B cell (primary cell): ENCODE results near the gene LRP2BP. TPM values are rescaled to one million over a fixed set of nuclear protein-coding genes. Genes with fewer than 3 reads are reported as not detected.
A peak's percentile ranks its signal among the peaks of the same experiment; 100 is the strongest.

ENCODE experiments used
- ATAC-seq: fragments of 200-7000 bp; cut with Tn5 transposase; one replicate; pipeline ENCODE4 v1.10.0; 2021; ENCODE audit warnings: low read depth, mild to moderate bottlenecking, moderate number of reproducible peaks, moderate library complexity
- CTCF ChIA-PET: fragments of 350-600 bp; sonication (Branson Sonifier 250); formaldehyde crosslinking; loops from one replicate; lab custom pipeline; 2021; ENCODE audit warnings: antibody characterized with exemption, inconsistent platforms; lab: Charles Lee
- POLR2A ChIA-PET: fragments of 350-600 bp; sonication (Branson Sonifier 250); formaldehyde crosslinking; loops from one replicate; lab custom pipeline; 2021; ENCODE audit warnings: antibody characterized with exemption; lab: Charles Lee
- DNase-seq: peaks from one replicate; pipeline ENCODE4 v3.0.0; 2013
- H2AFZ ChIP-seq: 2 replicates; pipeline ENCODE4 v1.6.1; 2012; ENCODE audit warnings: mild to moderate bottlenecking, low read depth, low read length; ENCODE audit not compliant: insufficient read depth, poor library complexity, severe bottlenecking
- H3K27ac ChIP-seq, 2 donors: 1 replicate in 1 of 2; 2 replicates in 1 of 2; pipeline ENCODE4 v1.5.1; 2012 to 2013; ENCODE audit warnings: low read length in 2 of 2, mild to moderate bottlenecking in 2 of 2, moderate library complexity in 1 of 2
- H3K27me3 ChIP-seq, 4 experiments: fragments of 200-600 bp in 1 of 4; sonication (generic) in 1 of 4; replicated peaks in 1 of 4; 1 replicate in 2 of 4; 2 replicates in 2 of 4; pipeline versions ENCODE4 v1.6.1 to v1.7.0; 2013 to 2016; ENCODE audit warnings: low read length in 3 of 4, mild to moderate bottlenecking in 2 of 4, mixed read lengths in 1 of 4, moderate library complexity in 1 of 4; ENCODE audit not compliant: insufficient read depth in 4 of 4, control insufficient read depth in 3 of 4; ENCODE audit errors: control extremely low read depth in 1 of 4
- H3K36me3 ChIP-seq, 2 experiments: replicated peaks in 1 of 2; 1 replicate in 1 of 2; 2 replicates in 1 of 2; pipeline versions ENCODE4 v1.6.1 to v1.7.1; 2013; ENCODE audit warnings: low read length in 1 of 2; ENCODE audit not compliant: insufficient read depth in 2 of 2, control insufficient read depth in 1 of 2; ENCODE audit errors: control extremely low read depth in 1 of 2, extremely low read depth in 1 of 2
- H3K4me1 ChIP-seq, 2 donors: fragments of 200-600 bp in 1 of 2; sonication (generic) in 1 of 2; 1 replicate in 1 of 2; 2 replicates in 1 of 2; pipeline versions ENCODE4 v1.5.1 to v1.6.1; 2013 to 2017; ENCODE audit warnings: low read length in 2 of 2; ENCODE audit not compliant: control insufficient read depth in 2 of 2, insufficient read depth in 2 of 2
- H3K4me2 ChIP-seq: replicated peaks from 2 replicates; pipeline ENCODE3; 2012; ENCODE audit warnings: mild to moderate bottlenecking, low read depth, low read length; ENCODE audit not compliant: poor library complexity, severe bottlenecking
- H3K4me3 ChIP-seq, 5 experiments: fragments of 200-600 bp in 1 of 5; sonication (generic) in 1 of 5; 1 replicate in 3 of 5; 2 replicates in 2 of 5; pipeline versions ENCODE4 v1.5.1 to v1.7.0; 2011 to 2016; ENCODE audit warnings: low read length in 4 of 5, mild to moderate bottlenecking in 4 of 5, low read depth in 2 of 5, control low read depth in 1 of 5, moderate library complexity in 1 of 5; ENCODE audit not compliant: insufficient read depth in 1 of 5; ENCODE audit errors: control extremely low read depth in 1 of 5, extremely low read depth in 1 of 5
- H3K79me2 ChIP-seq: fragments of 200-600 bp; sonication (generic); one replicate; pipeline ENCODE4 v1.6.0; 2016; ENCODE audit warnings: low read length; ENCODE audit not compliant: control insufficient read depth, insufficient read depth
- H3K9ac ChIP-seq: fragments of 200-600 bp; sonication (generic); 2 replicates; pipeline ENCODE4 v1.6.1; 2017; ENCODE audit warnings: mild to moderate bottlenecking, low read length, moderate library complexity
- H3K9me3 ChIP-seq, 3 donors: one replicate each; pipeline versions ENCODE4 v1.6.1 to v1.7.1; 2013; ENCODE audit warnings: low read length in 2 of 3; ENCODE audit not compliant: control insufficient read depth in 2 of 3, insufficient read depth in 1 of 3; ENCODE audit errors: control extremely low read depth in 1 of 3
- H4K20me1 ChIP-seq: 2 replicates; pipeline ENCODE4 v1.6.0; 2012; ENCODE audit warnings: mild to moderate bottlenecking, low read length; ENCODE audit not compliant: insufficient read depth, control insufficient read depth, poor library complexity, severe bottlenecking
- H3K27ac Mint-ChIP-seq: one replicate; pipeline ENCODE4 v1.8.0; 2021; ENCODE audit warnings: mixed read lengths
- H3K27me3 Mint-ChIP-seq: one replicate; pipeline ENCODE4 v1.8.0; 2021; ENCODE audit warnings: mixed read lengths
- H3K4me1 Mint-ChIP-seq: one replicate; pipeline ENCODE4 v1.8.0; 2021; ENCODE audit warnings: mixed read lengths
- H3K4me3 Mint-ChIP-seq: one replicate; pipeline ENCODE4 v1.8.0; 2021; ENCODE audit warnings: mixed read lengths
- H3K9me3 Mint-ChIP-seq: one replicate; pipeline ENCODE4 v1.8.0; 2022; ENCODE audit warnings: mixed read lengths; ENCODE audit not compliant: insufficient read depth
- CTCF ChIP-seq: fragments of 200-600 bp; IDR thresholded peaks from one replicate; pipeline ENCODE4 v1.8.0; 2022; ENCODE audit warnings: antibody characterized with exemption, mild to moderate bottlenecking
- EZH2 ChIP-seq: IDR thresholded peaks from 2 replicates; pipeline ENCODE4 v1.6.1; 2012; ENCODE audit warnings: borderline replicate concordance, low read depth, mild to moderate bottlenecking, moderate library complexity, low read length; ENCODE audit not compliant: insufficient read depth, poor library complexity, severe bottlenecking
- WGBS: methylation state at CpG from one replicate; pipeline ENCODE4 v1.1.5; 2013; ENCODE audit warnings: missing lambda C conversion rate; ENCODE audit not compliant: insufficient coverage; 5-methylcytosine and 5-hydroxymethylcytosine counted together
- intact Hi-C: fragments of 100-400 bp; cut with micrococcal nuclease; formaldehyde crosslinking; loops from one replicate; pipeline ENCODE4 v1.10.0; 2022
- polyA plus RNA-seq: library from polyadenylated mRNA; depleted of rRNA; stranded (reverse); fragments of >200 nt; gene quantifications from 2 replicates; pipeline ENCODE4 v1.2.3, GENCODE V29; 2012
- total RNA-seq, 2 donors: library from RNA; stranded (reverse); fragments of 120-200 nt in 1 of 2; gene quantifications; 1 replicate in 1 of 2; 2 replicates in 1 of 2; pipeline versions ENCODE4 v1.2.3 to v1.2.4, GENCODE V29; 2013 to 2022

Gene LRP2BP
- total and polyA plus RNA-seq, 2 donors (not counting 1 experiment from before 2014, with no cell fraction given): 0.15 to 1.6 TPM

DNA sequence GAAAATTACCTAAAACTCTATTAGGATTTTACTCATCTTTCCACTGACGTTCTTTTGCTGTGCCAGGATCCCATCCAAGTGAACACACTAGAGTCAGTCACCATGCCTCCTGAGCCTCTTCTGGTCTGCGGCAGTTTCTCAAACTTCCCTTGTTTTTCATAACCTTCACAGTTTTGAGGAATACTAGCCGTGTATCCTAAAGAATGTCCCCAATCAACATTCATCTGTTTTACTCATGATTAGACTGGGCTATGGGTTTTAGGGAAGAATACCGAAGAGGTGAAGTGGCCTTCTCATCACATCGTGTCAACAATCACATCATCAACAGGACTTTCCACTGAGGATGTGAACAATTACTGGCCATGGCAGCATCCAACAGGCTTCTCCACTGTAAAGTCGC, 4.8 kb downstream of the LRP2BP start:
- no peaks in the 10 kb centered on the region for H3K9me3 Mint-ChIP-seq
- no peaks in the 10 kb centered on the region for H3K9me3 ChIP-seq
- no peak overlapping the region for H3K4me3 ChIP-seq
- H3K27ac Mint-ChIP-seq: peak overlapping the region; percentile 26
- WGBS: 94% methylated on average over 3 of the region's 6 CpGs
- POLR2A ChIA-PET: no interaction called here
- TF ChIP-seq EZH2 (no peak), CTCF (no peak)
- CTCF ChIA-PET: no interaction called here
- no peak overlapping the region for H3K4me3 Mint-ChIP-seq
- H4K20me1 ChIP-seq: no peaks in the 10 kb centered on the region
- peaks cover 32% of the 10 kb centered on the region for H3K4me1 Mint-ChIP-seq
- H3K4me2 ChIP-seq: no peak overlapping the region
- no peak overlapping the region for H2AFZ ChIP-seq
- H3K4me1 ChIP-seq: peaks cover 14 to 15% of the 10 kb centered on the region in 2 donors
- H3K79me2 ChIP-seq: no peaks in the 10 kb centered on the region
- no peaks in the 10 kb centered on the region for H3K27me3 ChIP-seq
- H3K9ac ChIP-seq: no peak overlapping the region
- H3K36me3 ChIP-seq: no peaks in the 10 kb centered on the region
- DNase-seq: no peak
- ATAC-seq: no peak
- H3K27me3 Mint-ChIP-seq: no peaks in the 10 kb centered on the region
- no peak overlapping the region for H3K27ac ChIP-seq
- intact Hi-C loops: loop anchor here (10.0 kb wide), 2 partner anchors 804 to 1126 kb away; partner anchors contain the start of gene CYP4V2

DNA sequence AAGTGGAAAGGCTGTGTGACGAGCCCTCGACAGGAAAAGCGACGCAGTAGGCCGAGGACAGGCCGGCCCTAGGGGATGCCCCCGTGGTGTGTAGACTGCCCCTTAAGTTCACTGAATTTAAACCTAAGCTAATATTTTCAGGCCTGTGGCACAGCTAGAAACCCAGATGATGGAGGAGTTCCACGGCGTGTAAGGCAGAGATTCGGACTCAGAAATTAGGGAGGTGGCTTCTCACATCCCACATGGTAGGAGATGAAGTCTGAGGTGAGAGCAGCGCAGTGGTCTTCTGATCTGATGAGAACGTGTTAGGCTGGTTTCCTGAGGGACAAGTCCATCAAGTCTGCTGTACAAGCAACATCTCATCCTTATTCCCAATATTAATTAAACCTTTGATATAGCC, 7.8 kb downstream of the LRP2BP start:
- H3K27ac ChIP-seq: no peak overlapping the region
- no peak for ATAC-seq
- no peak overlapping the region for H3K4me2 ChIP-seq
- H2AFZ ChIP-seq: no peak overlapping the region
- POLR2A ChIA-PET: no interaction called here
- DNase-seq: no peak
- Mint-ChIP-seq H3K27ac (no peak overlapping the region), H3K27me3 (no peaks in the 10 kb centered on the region), H3K9me3 (no peaks in the 10 kb centered on the region), H3K4me3 (no peak overlapping the region), H3K4me1 (peaks cover 18% of the 10 kb centered on the region)
- intact Hi-C loops: no loop called here
- no peaks in the 10 kb centered on the region for H3K27me3 ChIP-seq
- CTCF ChIA-PET: interaction anchor here (1.6 kb wide), 1 partner anchor 11 kb away, joined by 4 read pairs; no protein-coding TSS in a partner anchor
- WGBS: 100% methylated on average over 6 of the region's 12 CpGs
- H3K36me3 ChIP-seq: no peaks in the 10 kb centered on the region
- no peak overlapping the region for H3K4me3 ChIP-seq
- H3K79me2 ChIP-seq: no peaks in the 10 kb centered on the region
- TF ChIP-seq CTCF: no peak
- no peak for TF ChIP-seq EZH2
- no peak overlapping the region for H3K9ac ChIP-seq
- no peaks in the 10 kb centered on the region for H3K9me3 ChIP-seq
- H4K20me1 ChIP-seq: no peaks in the 10 kb centered on the region
- peaks cover 3 to 8% of the 10 kb centered on the region in 2 donors for H3K4me1 ChIP-seq
